SK-N-SH treated with all-trans-retinoic acid at 6 μM for 48 hours (cell line): ENCODE measurements around the gene ATP6V0B.

ENCODE experiments used
- ATAC-seq: fragments of 200-7000 bp; cut with Tn5 transposase; 3 replicates; pipeline ENCODE4 v1.9.1; 2020; ENCODE audit warnings: mild to moderate bottlenecking, moderate library complexity
- ARNTL ChIP-seq: fragments of 450-650 bp; formaldehyde crosslinking; IDR thresholded peaks from 2 replicates; pipeline ENCODE4 v1.5.0; 2020; ENCODE audit warnings: low read depth, mild to moderate bottlenecking, moderate library complexity, borderline replicate concordance
- BACH2 ChIP-seq: fragments of 250-450 bp; sonication (Bioruptor Pico); IDR thresholded peaks from 2 replicates; pipeline ENCODE4 v1.9.0; 2021; ENCODE audit warnings: mild to moderate bottlenecking, borderline replicate concordance
- CSDC2 ChIP-seq: fragments of 250-450 bp; sonication (Bioruptor Pico); IDR thresholded peaks from 2 replicates; pipeline ENCODE4 v1.5.0; 2020; ENCODE audit warnings: mild to moderate bottlenecking, moderate library complexity
- ESRRG ChIP-seq: fragments of 250-450 bp; sonication (Bioruptor Pico); IDR thresholded peaks from 2 replicates; pipeline ENCODE4 v1.6.1; 2021; ENCODE audit warnings: mild to moderate bottlenecking
- GLIS3 ChIP-seq: fragments of 250-450 bp; sonication (Bioruptor Pico); IDR thresholded peaks from 2 replicates; pipeline ENCODE4 v1.5.0; 2020; ENCODE audit warnings: mild to moderate bottlenecking, moderate library complexity
- ISL1 ChIP-seq: fragments of 250-450 bp; sonication (Bioruptor Pico); IDR thresholded peaks from 2 replicates; pipeline ENCODE4 v2.1.2; 2022; ENCODE audit warnings: mild to moderate bottlenecking, moderate library complexity
- OSR1 ChIP-seq: fragments of 250-450 bp; sonication (Bioruptor Pico); IDR thresholded peaks from 2 replicates; pipeline ENCODE4 v1.8.0; 2022; ENCODE audit warnings: moderate library complexity, mild to moderate bottlenecking, inconsistent platforms
- PPARA ChIP-seq: fragments of 250-450 bp; sonication (Bioruptor Pico); IDR thresholded peaks from 2 replicates; pipeline ENCODE4 v1.5.0; 2020; ENCODE audit warnings: mild to moderate bottlenecking, borderline replicate concordance
- SNAI2 ChIP-seq: fragments of 250-450 bp; sonication (Bioruptor Pico); IDR thresholded peaks from 2 replicates; pipeline ENCODE4 v1.5.0; 2020; ENCODE audit warnings: mild to moderate bottlenecking, moderate library complexity
- TCF4 ChIP-seq: fragments of 250-450 bp; sonication (Bioruptor Pico); IDR thresholded peaks from 2 replicates; pipeline ENCODE4 v1.8.0; 2021; ENCODE audit warnings: mild to moderate bottlenecking, moderate library complexity, borderline replicate concordance
- TOX ChIP-seq: fragments of 250-450 bp; sonication (Bioruptor Pico); IDR thresholded peaks from 2 replicates; pipeline ENCODE4 v1.8.0; 2021; ENCODE audit warnings: mild to moderate bottlenecking, moderate library complexity, borderline replicate concordance
- ZFP30 ChIP-seq: fragments of 450-650 bp; formaldehyde crosslinking; IDR thresholded peaks from 2 replicates; pipeline ENCODE4 v1.5.0; 2022; ENCODE audit warnings: mild to moderate bottlenecking, moderate library complexity
- ZNF565 ChIP-seq: fragments of 450-650 bp; formaldehyde crosslinking; conservative IDR thresholded peaks from 2 replicates; pipeline ENCODE4 v1.5.0; 2020; ENCODE audit warnings: low read depth, mild to moderate bottlenecking, moderate library complexity
- ZNF70 ChIP-seq: fragments of 450-650 bp; formaldehyde crosslinking; IDR thresholded peaks from 2 replicates; pipeline ENCODE4 v1.5.0; 2020; ENCODE audit warnings: mild to moderate bottlenecking, moderate library complexity
- ZNF8 ChIP-seq: fragments of 450-650 bp; formaldehyde crosslinking; IDR thresholded peaks from 2 replicates; pipeline ENCODE4 v1.5.0; 2020; ENCODE audit warnings: mild to moderate bottlenecking, moderate library complexity
- TF ChIP-seq, protein P1 (sequence below): fragments of 250-450 bp; sonication (Bioruptor Pico); IDR thresholded peaks from 2 replicates; pipeline ENCODE4 v1.5.1; 2020; ENCODE audit warnings: low read depth, mild to moderate bottlenecking, moderate library complexity
- TF ChIP-seq, protein P2 (sequence below): fragments of 250-450 bp; sonication (Bioruptor Pico); IDR thresholded peaks from 2 replicates; pipeline ENCODE4 v1.8.0; 2021; ENCODE audit warnings: low read depth, mild to moderate bottlenecking, moderate library complexity, borderline replicate concordance
- TF ChIP-seq, protein P3 (sequence below): fragments of 250-450 bp; sonication (Bioruptor Pico); IDR thresholded peaks from 2 replicates; pipeline ENCODE4 v1.5.0; 2020; ENCODE audit warnings: mild to moderate bottlenecking, moderate library complexity
- TF ChIP-seq, protein P4 (sequence below): fragments of 250-450 bp; sonication (Bioruptor Pico); IDR thresholded peaks from 2 replicates; pipeline ENCODE4 v1.5.1; 2021; ENCODE audit warnings: mild to moderate bottlenecking, moderate library complexity
- TF ChIP-seq, protein P5 (sequence below): fragments of 250-450 bp; sonication (Bioruptor Pico); IDR thresholded peaks from 2 replicates; pipeline ENCODE4 v1.8.0; 2020; ENCODE audit warnings: mild to moderate bottlenecking, moderate library complexity, borderline replicate concordance

The ATP6V0B gene

DNA sequence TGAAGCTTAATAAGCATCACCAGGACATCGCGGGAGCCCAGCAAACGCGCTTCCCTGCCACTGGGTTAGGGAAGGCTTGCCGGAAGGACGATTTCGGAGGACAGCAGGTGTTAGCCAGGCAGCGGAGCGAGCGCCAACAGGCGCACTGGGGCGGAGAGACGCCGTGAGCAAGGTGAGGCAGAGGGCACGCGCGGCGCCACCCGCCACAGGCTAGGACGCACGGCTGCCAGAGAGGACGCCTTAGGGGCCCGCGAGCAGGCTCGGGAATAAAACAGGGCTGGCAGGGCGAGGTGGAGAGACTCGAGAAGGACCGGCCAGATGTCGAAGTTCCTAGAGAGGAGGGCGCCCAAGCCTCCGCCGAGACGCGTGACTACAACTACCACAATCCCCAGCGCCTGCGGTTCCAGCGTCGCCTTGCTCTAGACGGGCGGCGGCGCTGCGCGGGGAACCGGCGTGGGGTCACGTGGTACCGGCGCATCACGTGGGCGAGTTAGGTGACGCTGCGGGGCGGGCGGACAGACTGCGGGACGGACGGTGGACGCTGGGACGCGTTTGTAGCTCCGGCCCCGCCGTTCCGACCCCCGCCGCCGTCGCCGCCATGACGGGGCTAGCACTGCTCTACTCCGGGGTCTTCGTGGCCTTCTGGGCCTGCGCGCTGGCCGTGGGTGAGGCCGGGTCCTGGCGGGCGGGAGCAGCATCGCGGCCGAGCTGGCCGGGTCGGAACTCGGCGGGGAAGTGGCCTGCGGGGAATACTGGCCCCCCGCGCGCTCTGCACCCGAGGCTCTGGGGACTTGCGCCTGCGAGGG is at the start of gene ATP6V0B:
ATP6V0B (plus strand) TSS at position 518 of the 806 bp plus-strand sequence; CDS start at position 599, 81 bp downstream.
- TF ChIP-seq BACH2 (CRISPR knock-in tag) (no peak), ZNF70 (CRISPR knock-in tag) (no peak), TCF4 (CRISPR knock-in tag) (no peak), ESRRG (CRISPR knock-in tag) (no peak)
- ATAC-seq, result peak; percentile 84

DNA sequence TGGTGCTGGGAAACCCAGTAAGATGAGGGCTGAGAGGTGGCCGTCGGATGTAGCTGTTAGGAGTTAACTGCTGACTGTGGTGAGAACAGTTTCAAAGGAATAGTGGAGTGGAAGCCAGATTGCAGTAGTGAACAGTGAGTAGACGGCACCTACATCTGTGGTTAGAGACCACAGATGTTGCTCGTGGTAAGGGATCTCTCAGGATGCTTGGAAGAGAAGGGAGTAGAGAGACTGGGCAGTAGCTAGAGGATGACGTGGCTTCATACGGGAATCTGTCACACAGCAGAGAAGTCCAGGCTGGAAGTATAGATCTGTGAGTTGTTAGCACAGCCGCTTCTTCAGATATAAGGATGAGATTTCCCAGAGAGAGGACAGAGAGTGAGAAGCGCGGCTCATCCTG is 48.9 kb upstream of the ATP6V0B start:
- ATAC-seq, result no peak
- no peak for TF ChIP-seq BACH2 (CRISPR knock-in tag)
- no peak for TF ChIP-seq PPARA
- no peak for TF ChIP-seq ZFP30 (CRISPR knock-in tag)
- TF ChIP-seq ZNF70 (CRISPR knock-in tag), result no peak
- no peak for TF ChIP-seq TOX (CRISPR knock-in tag)
- TF ChIP-seq, protein P1, sequence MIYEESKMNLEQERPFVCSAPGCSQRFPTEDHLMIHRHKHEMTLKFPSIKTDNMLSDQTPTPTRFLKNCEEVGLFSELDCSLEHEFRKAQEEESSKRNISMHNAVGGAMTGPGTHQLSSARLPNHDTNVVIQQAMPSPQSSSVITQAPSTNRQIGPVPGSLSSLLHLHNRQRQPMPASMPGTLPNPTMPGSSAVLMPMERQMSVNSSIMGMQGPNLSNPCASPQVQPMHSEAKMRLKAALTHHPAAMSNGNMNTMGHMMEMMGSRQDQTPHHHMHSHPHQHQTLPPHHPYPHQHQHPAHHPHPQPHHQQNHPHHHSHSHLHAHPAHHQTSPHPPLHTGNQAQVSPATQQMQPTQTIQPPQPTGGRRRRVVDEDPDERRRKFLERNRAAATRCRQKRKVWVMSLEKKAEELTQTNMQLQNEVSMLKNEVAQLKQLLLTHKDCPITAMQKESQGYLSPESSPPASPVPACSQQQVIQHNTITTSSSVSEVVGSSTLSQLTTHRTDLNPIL (CRISPR knock-in tag), result no peak
- TF ChIP-seq SNAI2 (CRISPR knock-in tag), result no peak
- TF ChIP-seq, protein P2, sequence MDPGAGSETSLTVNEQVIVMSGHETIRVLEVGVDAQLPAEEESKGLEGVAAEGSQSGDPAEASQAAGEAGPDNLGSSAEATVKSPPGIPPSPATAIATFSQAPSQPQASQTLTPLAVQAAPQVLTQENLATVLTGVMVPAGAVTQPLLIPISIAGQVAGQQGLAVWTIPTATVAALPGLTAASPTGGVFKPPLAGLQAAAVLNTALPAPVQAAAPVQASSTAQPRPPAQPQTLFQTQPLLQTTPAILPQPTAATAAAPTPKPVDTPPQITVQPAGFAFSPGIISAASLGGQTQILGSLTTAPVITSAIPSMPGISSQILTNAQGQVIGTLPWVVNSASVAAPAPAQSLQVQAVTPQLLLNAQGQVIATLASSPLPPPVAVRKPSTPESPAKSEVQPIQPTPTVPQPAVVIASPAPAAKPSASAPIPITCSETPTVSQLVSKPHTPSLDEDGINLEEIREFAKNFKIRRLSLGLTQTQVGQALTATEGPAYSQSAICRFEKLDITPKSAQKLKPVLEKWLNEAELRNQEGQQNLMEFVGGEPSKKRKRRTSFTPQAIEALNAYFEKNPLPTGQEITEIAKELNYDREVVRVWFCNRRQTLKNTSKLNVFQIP, result no peak
- TF ChIP-seq, protein P3, sequence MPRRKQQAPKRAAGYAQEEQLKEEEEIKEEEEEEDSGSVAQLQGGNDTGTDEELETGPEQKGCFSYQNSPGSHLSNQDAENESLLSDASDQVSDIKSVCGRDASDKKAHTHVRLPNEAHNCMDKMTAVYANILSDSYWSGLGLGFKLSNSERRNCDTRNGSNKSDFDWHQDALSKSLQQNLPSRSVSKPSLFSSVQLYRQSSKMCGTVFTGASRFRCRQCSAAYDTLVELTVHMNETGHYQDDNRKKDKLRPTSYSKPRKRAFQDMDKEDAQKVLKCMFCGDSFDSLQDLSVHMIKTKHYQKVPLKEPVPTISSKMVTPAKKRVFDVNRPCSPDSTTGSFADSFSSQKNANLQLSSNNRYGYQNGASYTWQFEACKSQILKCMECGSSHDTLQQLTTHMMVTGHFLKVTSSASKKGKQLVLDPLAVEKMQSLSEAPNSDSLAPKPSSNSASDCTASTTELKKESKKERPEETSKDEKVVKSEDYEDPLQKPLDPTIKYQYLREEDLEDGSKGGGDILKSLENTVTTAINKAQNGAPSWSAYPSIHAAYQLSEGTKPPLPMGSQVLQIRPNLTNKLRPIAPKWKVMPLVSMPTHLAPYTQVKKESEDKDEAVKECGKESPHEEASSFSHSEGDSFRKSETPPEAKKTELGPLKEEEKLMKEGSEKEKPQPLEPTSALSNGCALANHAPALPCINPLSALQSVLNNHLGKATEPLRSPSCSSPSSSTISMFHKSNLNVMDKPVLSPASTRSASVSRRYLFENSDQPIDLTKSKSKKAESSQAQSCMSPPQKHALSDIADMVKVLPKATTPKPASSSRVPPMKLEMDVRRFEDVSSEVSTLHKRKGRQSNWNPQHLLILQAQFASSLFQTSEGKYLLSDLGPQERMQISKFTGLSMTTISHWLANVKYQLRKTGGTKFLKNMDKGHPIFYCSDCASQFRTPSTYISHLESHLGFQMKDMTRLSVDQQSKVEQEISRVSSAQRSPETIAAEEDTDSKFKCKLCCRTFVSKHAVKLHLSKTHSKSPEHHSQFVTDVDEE (CRISPR knock-in tag), result no peak
- TF ChIP-seq GLIS3 (CRISPR knock-in tag), result no peak
- TF ChIP-seq, protein P4, sequence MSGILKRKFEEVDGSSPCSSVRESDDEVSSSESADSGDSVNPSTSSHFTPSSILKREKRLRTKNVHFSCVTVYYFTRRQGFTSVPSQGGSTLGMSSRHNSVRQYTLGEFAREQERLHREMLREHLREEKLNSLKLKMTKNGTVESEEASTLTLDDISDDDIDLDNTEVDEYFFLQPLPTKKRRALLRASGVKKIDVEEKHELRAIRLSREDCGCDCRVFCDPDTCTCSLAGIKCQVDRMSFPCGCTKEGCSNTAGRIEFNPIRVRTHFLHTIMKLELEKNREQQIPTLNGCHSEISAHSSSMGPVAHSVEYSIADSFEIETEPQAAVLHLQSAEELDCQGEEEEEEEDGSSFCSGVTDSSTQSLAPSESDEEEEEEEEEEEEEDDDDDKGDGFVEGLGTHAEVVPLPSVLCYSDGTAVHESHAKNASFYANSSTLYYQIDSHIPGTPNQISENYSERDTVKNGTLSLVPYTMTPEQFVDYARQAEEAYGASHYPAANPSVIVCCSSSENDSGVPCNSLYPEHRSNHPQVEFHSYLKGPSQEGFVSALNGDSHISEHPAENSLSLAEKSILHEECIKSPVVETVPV (CRISPR knock-in tag), result no peak
- TF ChIP-seq, protein P5, sequence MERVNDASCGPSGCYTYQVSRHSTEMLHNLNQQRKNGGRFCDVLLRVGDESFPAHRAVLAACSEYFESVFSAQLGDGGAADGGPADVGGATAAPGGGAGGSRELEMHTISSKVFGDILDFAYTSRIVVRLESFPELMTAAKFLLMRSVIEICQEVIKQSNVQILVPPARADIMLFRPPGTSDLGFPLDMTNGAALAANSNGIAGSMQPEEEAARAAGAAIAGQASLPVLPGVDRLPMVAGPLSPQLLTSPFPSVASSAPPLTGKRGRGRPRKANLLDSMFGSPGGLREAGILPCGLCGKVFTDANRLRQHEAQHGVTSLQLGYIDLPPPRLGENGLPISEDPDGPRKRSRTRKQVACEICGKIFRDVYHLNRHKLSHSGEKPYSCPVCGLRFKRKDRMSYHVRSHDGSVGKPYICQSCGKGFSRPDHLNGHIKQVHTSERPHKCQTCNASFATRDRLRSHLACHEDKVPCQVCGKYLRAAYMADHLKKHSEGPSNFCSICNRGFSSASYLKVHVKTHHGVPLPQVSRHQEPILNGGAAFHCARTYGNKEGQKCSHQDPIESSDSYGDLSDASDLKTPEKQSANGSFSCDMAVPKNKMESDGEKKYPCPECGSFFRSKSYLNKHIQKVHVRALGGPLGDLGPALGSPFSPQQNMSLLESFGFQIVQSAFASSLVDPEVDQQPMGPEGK (CRISPR knock-in tag), result no peak
- no peak for TF ChIP-seq OSR1 (CRISPR knock-in tag)
- TF ChIP-seq CSDC2 (CRISPR knock-in tag), result no peak
- TF ChIP-seq ESRRG (CRISPR knock-in tag), result no peak
- TF ChIP-seq ZNF565, result no peak
- no peak for TF ChIP-seq ZNF8
- TF ChIP-seq ISL1 (CRISPR knock-in tag), result no peak
- TF ChIP-seq ARNTL (CRISPR knock-in tag), result no peak
- TF ChIP-seq, all 23 proteins: peak for 0
